ENCODE results near the gene MRPS35.

The MRPS35 gene

DNA sequence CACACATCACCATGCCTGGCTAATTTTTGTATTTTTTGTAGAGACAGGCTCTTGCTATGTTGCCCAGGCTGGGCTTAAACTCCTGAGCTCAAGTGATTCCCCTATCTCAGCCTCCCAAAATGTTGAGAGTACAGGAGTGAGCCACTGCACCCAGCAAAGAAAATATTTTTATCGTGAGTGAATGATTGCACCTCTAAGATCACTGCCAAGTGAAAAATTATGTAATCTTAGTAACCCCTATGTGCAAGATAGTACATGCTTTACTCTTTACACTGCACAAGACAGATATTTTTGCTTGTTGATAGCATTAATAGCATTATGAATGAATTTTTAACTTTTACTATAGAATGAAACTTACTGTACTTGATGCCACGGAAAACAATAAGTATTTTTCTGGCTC lies 3.4 kb upstream of the MRPS35 start:
- Histone ChIP-seq H3K9me3 (ENCODE audit: control extremely low read depth in 1 of 5, control insufficient read depth in 4 of 5, insufficient read depth in 2 of 5, low read depth in 1 of 5, low read length in 4 of 5) (no peaks in the 10 kb centered on the region), H3K27ac (ENCODE audit: insufficient read depth in 1 of 2, low read depth in 1 of 2, low read length in 2 of 2, poor library complexity in 1 of 2, severe bottlenecking in 2 of 2) (no peak overlapping the region), H3K4me1 (ENCODE audit: control extremely low read depth in 1 of 4, control insufficient read depth in 4 of 4, insufficient read depth in 4 of 4, low read length in 3 of 4) (peaks cover 9 to 26% (median 14%) of the 10 kb centered on the region in 4 experiments), H3K27me3 (replicated peaks in 2 of 5; ENCODE audit: control insufficient read depth in 4 of 5, insufficient read depth in 5 of 5, low read length in 4 of 5) (no peaks in the 10 kb centered on the region), H3K36me3 (ENCODE audit: control insufficient read depth in 4 of 4, insufficient read depth in 4 of 4, low read length in 3 of 4) (no peaks in the 10 kb centered on the region), H3K4me3 (ENCODE audit: control insufficient read depth in 1 of 7, extremely low read depth in 1 of 7, insufficient read depth in 4 of 7, low read depth in 2 of 7, low read length in 6 of 7) (no peak overlapping the region)
- ChIA-PET POLR2A (no interaction called here), CTCF (no interaction called here)
- no peak for DNase-seq
- WGBS (ENCODE audit: insufficient coverage): no CpG with 5 or more reads among the region's 2 CpGs

DNA sequence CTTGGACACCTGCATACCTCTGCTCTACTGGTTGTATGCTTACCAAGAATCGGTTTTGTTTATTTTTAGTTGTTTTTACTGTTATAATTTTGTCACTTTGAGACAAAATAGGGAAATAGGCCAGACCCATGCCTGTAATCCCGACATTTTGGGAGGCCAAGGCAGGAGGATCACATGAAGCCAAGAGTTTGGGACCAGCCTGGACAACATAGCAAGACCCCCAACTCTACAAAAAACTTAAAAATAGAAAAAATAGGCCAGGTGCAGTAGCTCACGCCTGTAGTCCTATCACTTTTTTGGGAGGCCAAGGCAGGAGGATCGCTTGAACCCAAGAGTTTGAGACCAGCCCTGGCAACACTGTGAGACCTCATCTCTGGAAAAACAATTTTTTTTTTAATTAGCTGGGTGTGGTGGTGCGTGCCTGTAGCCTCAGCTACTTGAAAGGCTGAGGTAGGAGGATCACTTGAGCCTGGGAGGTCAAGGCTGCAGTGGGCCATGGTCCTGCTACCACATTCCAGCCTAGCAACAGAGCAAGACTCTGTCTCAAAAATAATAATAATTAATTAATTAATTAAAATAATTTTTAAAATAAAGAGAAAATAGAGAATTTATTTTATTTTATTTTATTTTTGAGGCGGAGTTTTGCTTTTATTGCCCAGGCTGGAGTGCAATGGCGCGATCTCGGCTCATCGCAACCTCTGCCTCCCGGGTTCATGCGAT lies 1.3 kb upstream of the MRPS35 start:
- CTCF ChIA-PET: interaction anchor here (0.6 to 2.3 kb wide), 3 partner anchors 14 to 979 kb away, joined by 3 to 4 read pairs (median 3); partner anchors contain the start of gene REP15
- no peak for DNase-seq
- Histone ChIP-seq H3K36me3 (ENCODE audit: control insufficient read depth in 4 of 4, insufficient read depth in 4 of 4, low read length in 3 of 4) (peaks cover 0 to 10% (median 3%) of the 10 kb centered on the region in 4 experiments), H3K9me3 (ENCODE audit: control extremely low read depth in 1 of 5, control insufficient read depth in 4 of 5, insufficient read depth in 2 of 5, low read depth in 1 of 5, low read length in 4 of 5) (no peaks in the 10 kb centered on the region), H3K4me1 (ENCODE audit: control extremely low read depth in 1 of 4, control insufficient read depth in 4 of 4, insufficient read depth in 4 of 4, low read length in 3 of 4) (peaks cover 11 to 29% (median 15%) of the 10 kb centered on the region in 4 experiments), H3K27me3 (replicated peaks in 2 of 5; ENCODE audit: control insufficient read depth in 4 of 5, insufficient read depth in 5 of 5, low read length in 4 of 5) (no peaks in the 10 kb centered on the region), H3K4me3 (ENCODE audit: control insufficient read depth in 1 of 7, extremely low read depth in 1 of 7, insufficient read depth in 4 of 7, low read depth in 2 of 7, low read length in 6 of 7) (peak overlapping the region in 4 of 7 experiments; percentile 93 to 100 (median 100)), H3K27ac (ENCODE audit: insufficient read depth in 1 of 2, low read depth in 1 of 2, low read length in 2 of 2, poor library complexity in 1 of 2, severe bottlenecking in 2 of 2) (no peak overlapping the region)
- POLR2A ChIA-PET: no interaction called here
- 97% methylated on average over 5 of the region's 12 CpGs for WGBS (ENCODE audit: insufficient coverage)

DNA sequence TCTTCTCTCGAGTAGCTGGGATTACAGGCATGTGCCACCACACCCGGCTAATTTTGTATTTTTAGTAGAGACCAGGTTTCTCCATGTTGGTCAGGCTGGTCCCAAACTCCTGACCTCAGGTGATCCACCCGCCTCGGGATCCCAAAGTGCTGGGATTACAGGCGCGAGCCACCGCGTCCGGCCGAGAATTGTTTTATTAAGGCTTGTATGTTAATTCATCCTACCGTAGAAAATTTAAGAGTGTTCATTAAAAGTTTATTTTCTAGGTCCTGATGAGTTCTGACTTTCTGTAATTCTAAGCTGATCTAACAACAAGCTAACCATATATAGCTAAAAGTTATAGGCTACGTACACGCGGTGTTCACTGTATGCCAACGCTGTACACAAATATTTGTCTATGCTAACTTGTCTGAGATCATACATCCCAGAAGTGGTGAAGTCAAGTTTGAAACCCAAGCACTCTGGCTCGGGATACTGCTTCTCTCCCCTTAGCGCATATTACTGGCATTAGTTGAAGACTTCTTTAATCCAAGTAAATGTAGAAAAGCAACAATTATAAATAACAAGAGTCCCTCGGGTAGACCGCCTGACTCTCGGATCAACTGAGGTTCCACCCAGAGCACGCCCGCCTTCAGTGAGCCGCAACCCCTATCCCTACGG lies 570 bp upstream of the MRPS35 start:
- Histone ChIP-seq H3K36me3 (ENCODE audit: control insufficient read depth in 4 of 4, insufficient read depth in 4 of 4, low read length in 3 of 4) (peaks cover 0 to 10% (median 6%) of the 10 kb centered on the region in 4 experiments), H3K4me3 (ENCODE audit: control insufficient read depth in 1 of 7, extremely low read depth in 1 of 7, insufficient read depth in 4 of 7, low read depth in 2 of 7, low read length in 6 of 7) (peak overlapping the region; percentile 37 to 100 (median 99)), H3K27ac (ENCODE audit: insufficient read depth in 1 of 2, low read depth in 1 of 2, low read length in 2 of 2, poor library complexity in 1 of 2, severe bottlenecking in 2 of 2) (peak overlapping the region; percentile 65 to 86), H3K9me3 (ENCODE audit: control extremely low read depth in 1 of 5, control insufficient read depth in 4 of 5, insufficient read depth in 2 of 5, low read depth in 1 of 5, low read length in 4 of 5) (no peaks in the 10 kb centered on the region), H3K4me1 (ENCODE audit: control extremely low read depth in 1 of 4, control insufficient read depth in 4 of 4, insufficient read depth in 4 of 4, low read length in 3 of 4) (peaks cover 11 to 29% (median 15%) of the 10 kb centered on the region in 4 experiments), H3K27me3 (replicated peaks in 2 of 5; ENCODE audit: control insufficient read depth in 4 of 5, insufficient read depth in 5 of 5, low read length in 4 of 5) (no peaks in the 10 kb centered on the region)
- DNase-seq: peak in 2 of 3 donors; percentile 53 to 61
- WGBS (ENCODE audit: insufficient coverage): 16% methylated on average over 11 of the region's 24 CpGs
- ChIA-PET POLR2A (no interaction called here), CTCF (interaction anchor here (0.6 to 2.3 kb wide), 3 partner anchors 14 to 979 kb away, joined by 3 to 4 read pairs (median 3); partner anchors contain the start of gene REP15)

DNA sequence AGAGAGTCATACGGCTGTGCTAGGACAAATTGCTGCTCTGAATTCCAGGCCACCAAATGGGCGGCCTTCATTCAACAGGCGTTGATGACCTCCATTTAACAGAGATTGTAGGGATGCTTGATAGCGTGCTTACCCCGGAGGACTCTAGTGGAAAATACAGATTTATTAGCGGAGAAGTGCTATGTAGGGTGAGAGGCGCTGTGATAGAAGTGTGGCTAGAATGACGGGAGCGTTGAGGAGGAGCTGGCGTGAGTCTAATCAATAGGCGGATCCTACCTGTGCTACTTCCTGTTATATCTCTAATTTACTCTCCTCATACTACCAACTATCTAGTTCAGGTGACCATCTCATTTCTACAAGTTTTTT lies 668 bp downstream of the MRPS35 start:
- ChIA-PET POLR2A (no interaction called here), CTCF (no interaction called here)
- no peaks in the 10 kb centered on the region for H3K27me3 ChIP-seq (replicated peaks in 2 of 5; ENCODE audit: control insufficient read depth in 4 of 5, insufficient read depth in 5 of 5, low read length in 4 of 5)

DNA sequence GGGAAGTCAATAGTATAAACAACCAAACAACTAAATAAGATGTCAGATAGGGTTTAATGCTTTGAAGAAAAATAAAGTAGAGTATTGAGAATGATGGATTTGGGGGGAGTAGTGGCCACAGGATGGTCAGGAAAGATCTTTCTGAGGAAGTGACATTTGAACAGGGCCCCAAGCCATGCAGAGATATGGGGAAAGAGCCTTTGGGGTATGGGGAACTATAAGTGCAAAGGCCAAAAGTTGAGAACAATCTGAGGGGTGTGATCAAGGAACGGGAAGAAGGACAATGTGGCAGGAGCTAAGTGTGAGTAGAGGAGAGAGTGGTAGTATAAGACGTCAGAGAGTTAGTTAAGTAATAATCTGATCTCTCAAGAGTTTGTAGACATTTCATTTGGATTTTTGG lies 1.3 kb downstream of the MRPS35 start:
- POLR2A ChIA-PET: no interaction called here
- H3K4me1 ChIP-seq (ENCODE audit: control extremely low read depth in 1 of 4, control insufficient read depth in 4 of 4, insufficient read depth in 4 of 4, low read length in 3 of 4): peaks cover 11 to 29% (median 15%) of the 10 kb centered on the region in 4 experiments
- peak overlapping the region in 4 of 7 experiments; percentile 93 to 100 (median 100) for H3K4me3 ChIP-seq (ENCODE audit: control insufficient read depth in 1 of 7, extremely low read depth in 1 of 7, insufficient read depth in 4 of 7, low read depth in 2 of 7, low read length in 6 of 7)
- no peak for DNase-seq
- H3K27ac ChIP-seq (ENCODE audit: insufficient read depth in 1 of 2, low read depth in 1 of 2, low read length in 2 of 2, poor library complexity in 1 of 2, severe bottlenecking in 2 of 2): peak overlapping the region in 1 of 2 experiments; percentile 86
- CTCF ChIA-PET: no interaction called here
- WGBS (ENCODE audit: insufficient coverage): 88% methylated on average over 2 of the region's 2 CpGs
- no peaks in the 10 kb centered on the region for H3K9me3 ChIP-seq (ENCODE audit: control extremely low read depth in 1 of 5, control insufficient read depth in 4 of 5, insufficient read depth in 2 of 5, low read depth in 1 of 5, low read length in 4 of 5)
- H3K36me3 ChIP-seq (ENCODE audit: control insufficient read depth in 4 of 4, insufficient read depth in 4 of 4, low read length in 3 of 4): peaks cover 2 to 26% (median 14%) of the 10 kb centered on the region in 4 experiments
- no peaks in the 10 kb centered on the region for H3K27me3 ChIP-seq (replicated peaks in 2 of 5; ENCODE audit: control insufficient read depth in 4 of 5, insufficient read depth in 5 of 5, low read length in 4 of 5)

More for the DNA sequence above, 668 bp downstream of the MRPS35 start:
- Histone ChIP-seq H3K9me3 (ENCODE audit: control extremely low read depth in 1 of 5, control insufficient read depth in 4 of 5, insufficient read depth in 2 of 5, low read depth in 1 of 5, low read length in 4 of 5) (no peaks in the 10 kb centered on the region), H3K4me1 (ENCODE audit: control extremely low read depth in 1 of 4, control insufficient read depth in 4 of 4, insufficient read depth in 4 of 4, low read length in 3 of 4) (peaks cover 11 to 29% (median 15%) of the 10 kb centered on the region in 4 experiments), H3K4me3 (ENCODE audit: control insufficient read depth in 1 of 7, extremely low read depth in 1 of 7, insufficient read depth in 4 of 7, low read depth in 2 of 7, low read length in 6 of 7) (peak overlapping the region; percentile 93 to 100 (median 99)), H3K27ac (ENCODE audit: insufficient read depth in 1 of 2, low read depth in 1 of 2, low read length in 2 of 2, poor library complexity in 1 of 2, severe bottlenecking in 2 of 2) (peak overlapping the region; percentile 67 to 86), H3K36me3 (ENCODE audit: control insufficient read depth in 4 of 4, insufficient read depth in 4 of 4, low read length in 3 of 4) (peaks cover 2 to 21% (median 11%) of the 10 kb centered on the region in 4 experiments)
- 0% methylated on average over 7 of the region's 11 CpGs for WGBS (ENCODE audit: insufficient coverage)
- DNase-seq: no peak

DNA sequence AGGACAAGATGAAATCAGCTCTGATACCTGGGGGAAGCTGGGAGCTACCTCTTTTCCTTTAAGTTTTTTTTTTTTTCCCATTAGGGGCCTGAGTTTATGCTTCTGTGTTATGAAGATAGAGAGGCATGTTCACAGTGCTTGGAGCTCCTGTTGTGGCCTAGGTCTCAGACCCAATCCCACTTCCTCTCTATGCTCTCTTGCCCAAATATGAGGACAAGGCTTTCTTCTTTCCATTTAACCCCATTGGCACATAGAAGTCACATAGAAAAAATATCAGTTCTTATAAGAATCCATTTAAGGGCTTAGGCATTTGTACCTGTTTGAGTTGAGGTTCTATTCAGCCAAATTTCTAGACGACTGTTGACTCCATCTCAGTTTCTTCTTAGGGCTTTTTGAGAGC lies 12.6 kb downstream of the MRPS35 start:
- H3K36me3 ChIP-seq (ENCODE audit: control insufficient read depth in 4 of 4, insufficient read depth in 4 of 4, low read length in 3 of 4): peaks cover 14 to 54% (median 36%) of the 10 kb centered on the region in 4 experiments
- H3K9me3 ChIP-seq (ENCODE audit: control extremely low read depth in 1 of 5, control insufficient read depth in 4 of 5, insufficient read depth in 2 of 5, low read depth in 1 of 5, low read length in 4 of 5): no peaks in the 10 kb centered on the region
- no peak for DNase-seq
- WGBS (ENCODE audit: insufficient coverage): no CpG with 5 or more reads among the region's 1 CpG
- CTCF ChIA-PET: interaction anchor here (1.0 to 1.4 kb wide), 3 partner anchors 9 to 87 kb away, joined by 3 to 4 read pairs (median 4); no protein-coding TSS in a partner anchor
- no peaks in the 10 kb centered on the region for H3K27me3 ChIP-seq (replicated peaks in 2 of 5; ENCODE audit: control insufficient read depth in 4 of 5, insufficient read depth in 5 of 5, low read length in 4 of 5)
- H3K4me1 ChIP-seq (ENCODE audit: control extremely low read depth in 1 of 4, control insufficient read depth in 4 of 4, insufficient read depth in 4 of 4, low read length in 3 of 4): no peaks in the 10 kb centered on the region
- POLR2A ChIA-PET: no interaction called here
- no peak overlapping the region for H3K4me3 ChIP-seq (ENCODE audit: control insufficient read depth in 1 of 7, extremely low read depth in 1 of 7, insufficient read depth in 4 of 7, low read depth in 2 of 7, low read length in 6 of 7)
- no peak overlapping the region for H3K27ac ChIP-seq (ENCODE audit: insufficient read depth in 1 of 2, low read depth in 1 of 2, low read length in 2 of 2, poor library complexity in 1 of 2, severe bottlenecking in 2 of 2)

DNA sequence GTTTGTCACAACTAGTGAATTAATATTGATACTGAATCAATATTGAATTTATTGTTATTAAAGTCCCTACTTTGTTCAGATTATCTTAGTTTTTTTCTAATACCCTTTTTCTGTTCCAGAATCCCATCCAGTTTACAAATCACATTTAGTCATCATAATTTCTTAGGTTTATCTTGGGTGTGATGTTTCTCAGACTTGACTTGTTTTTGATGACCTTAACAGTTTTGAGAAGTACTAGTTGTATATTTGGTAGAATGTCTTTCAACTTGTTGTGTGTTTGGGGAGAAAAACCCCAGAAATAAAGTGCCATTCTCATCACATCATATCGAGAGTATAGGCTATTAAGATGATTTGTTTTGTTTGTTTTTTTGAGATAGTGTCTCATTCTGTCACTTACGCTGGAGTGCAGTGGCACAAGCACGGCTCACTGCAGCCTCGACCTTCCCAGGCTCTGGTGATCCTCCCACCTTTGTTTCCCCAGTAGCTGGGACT lies 19.5 kb downstream of the MRPS35 start:
- POLR2A ChIA-PET: no interaction called here
- no peak for DNase-seq
- Histone ChIP-seq H3K9me3 (ENCODE audit: control extremely low read depth in 1 of 5, control insufficient read depth in 4 of 5, insufficient read depth in 2 of 5, low read depth in 1 of 5, low read length in 4 of 5) (no peaks in the 10 kb centered on the region), H3K27me3 (replicated peaks in 2 of 5; ENCODE audit: control insufficient read depth in 4 of 5, insufficient read depth in 5 of 5, low read length in 4 of 5) (no peaks in the 10 kb centered on the region), H3K27ac (ENCODE audit: insufficient read depth in 1 of 2, low read depth in 1 of 2, low read length in 2 of 2, poor library complexity in 1 of 2, severe bottlenecking in 2 of 2) (no peak overlapping the region), H3K4me3 (ENCODE audit: control insufficient read depth in 1 of 7, extremely low read depth in 1 of 7, insufficient read depth in 4 of 7, low read depth in 2 of 7, low read length in 6 of 7) (no peak overlapping the region), H3K36me3 (ENCODE audit: control insufficient read depth in 4 of 4, insufficient read depth in 4 of 4, low read length in 3 of 4) (peaks cover 7 to 48% (median 27%) of the 10 kb centered on the region in 4 experiments), H3K4me1 (ENCODE audit: control extremely low read depth in 1 of 4, control insufficient read depth in 4 of 4, insufficient read depth in 4 of 4, low read length in 3 of 4) (no peaks in the 10 kb centered on the region)
- CTCF ChIA-PET: no interaction called here
- 96% methylated on average over 4 of the region's 4 CpGs for WGBS (ENCODE audit: insufficient coverage)
